GM12878 (cell line): ENCODE measurements around the gene RARRES1. TPM values are rescaled to one million over a fixed set of nuclear protein-coding genes. Genes with fewer than 3 reads are reported as not detected.

Experiments used
- ATAC-seq: fragments of 200-7000 bp; cut with Tn5 transposase; 3 replicates; pipeline ENCODE4 v1.9.1; 2020; ENCODE audit warnings: mild to moderate bottlenecking, moderate library complexity
- BruUV-seq: library from RNA; stranded (reverse); fragments of 400-500 nt; replicated peaks from 2 replicates; lab custom pipeline; 2021; lab: Mats Ljungman, UMichigan
- CTCF ChIA-PET: fragments of 300-600 bp; sonication (Branson Sonifier 250); formaldehyde crosslinking; extraction: SDS; loops from one replicate; lab custom pipeline; 2021; ENCODE audit warnings: inconsistent platforms; lab: Yijun Ruan, JAX
- POLR2A ChIA-PET: fragments of 350-600 bp; formaldehyde crosslinking; extraction: SDS; loops from one replicate; lab custom pipeline; 2021; ENCODE audit warnings: inconsistent platforms; lab: Charles Lee
- RAD21 ChIA-PET: fragments of 300-600 bp; sonication (Branson Sonifier 250); formaldehyde crosslinking; loops from one replicate; lab custom pipeline; 2023; ENCODE audit warnings: antibody characterized with exemption; ENCODE audit not compliant: unreplicated experiment; lab: Charles Lee
- SMC1A ChIA-PET: fragments of 300-600 bp; sonication (Branson Sonifier 250); formaldehyde crosslinking; loops from one replicate; lab custom pipeline; 2023; ENCODE audit not compliant: unreplicated experiment, uncharacterized antibody; lab: Charles Lee
- DNase-seq: peaks from one replicate; pipeline ENCODE4 v3.0.0-alpha.2; 2011; ENCODE audit warnings: low read depth, low spot score
- FAIRE-seq: peaks from 3 replicates; lab custom pipeline; 2011; peaks lifted over from hg19 to GRCh38; lab: Jason Lieb, UNC
- H2AFZ ChIP-seq: 2 replicates; pipeline ENCODE4 v1.6.0; 2011; ENCODE audit warnings: low read depth, low read length, control low read depth; ENCODE audit not compliant: control insufficient read depth
- H3K27ac ChIP-seq: 2 replicates; pipeline ENCODE4 v1.5.1; 2011; ENCODE audit warnings: control low read depth; ENCODE audit not compliant: control insufficient read depth, insufficient read depth
- H3K27me3 ChIP-seq, 2 experiments: replicated peaks in 1 of 2; 2 replicates each; pipeline versions ENCODE4 v1.6.0 to v1.6.1; 2011; ENCODE audit warnings: low read length in 1 of 2; ENCODE audit not compliant: control insufficient read depth in 2 of 2, insufficient read depth in 2 of 2
- H3K36me3 ChIP-seq, 2 experiments: 2 replicates each; pipeline ENCODE4 v1.5.1; 2011; ENCODE audit warnings: low read length in 1 of 2; ENCODE audit not compliant: control insufficient read depth in 2 of 2, insufficient read depth in 2 of 2
- H3K4me1 ChIP-seq: 2 replicates; pipeline ENCODE4 v1.6.1; 2011; ENCODE audit warnings: mild to moderate bottlenecking, low read length, moderate library complexity, mixed read lengths; ENCODE audit not compliant: control insufficient read depth, insufficient read depth
- H3K4me2 ChIP-seq: 2 replicates; pipeline ENCODE4 v1.6.0; 2011; ENCODE audit warnings: control low read depth; ENCODE audit not compliant: control insufficient read depth, insufficient read depth
- H3K4me3 ChIP-seq: fragments of 200-600 bp; sonication (generic); 2 replicates; pipeline ENCODE4 v1.5.1; 2016
- H3K79me2 ChIP-seq: 2 replicates; pipeline ENCODE4 v1.6.0; 2011; ENCODE audit warnings: low read length; ENCODE audit not compliant: control insufficient read depth, insufficient read depth
- H3K9ac ChIP-seq: 2 replicates; pipeline ENCODE4 v1.8.0; 2011; ENCODE audit warnings: low read length, control low read depth, mixed read lengths; ENCODE audit not compliant: control insufficient read depth, insufficient read depth
- H3K9me3 ChIP-seq: replicated peaks from 3 replicates; pipeline ENCODE4 v1.5.1; 2011; ENCODE audit warnings: mild to moderate bottlenecking, low read length; ENCODE audit not compliant: control insufficient read depth, insufficient read depth
- H4K20me1 ChIP-seq: 2 replicates; pipeline ENCODE4 v1.6.0; 2011; ENCODE audit not compliant: control insufficient read depth, insufficient read depth
- ASH2L ChIP-seq: fragments of 300-600, 200-600 bp; sonication (generic); IDR thresholded peaks from 2 replicates; pipeline ENCODE4 v1.6.1; 2017; ENCODE audit warnings: low read depth, mild to moderate bottlenecking, borderline replicate concordance
- CREB1 ChIP-seq: IDR thresholded peaks from 2 replicates; pipeline ENCODE4 v1.6.1; 2012; ENCODE audit warnings: low read depth, mild to moderate bottlenecking, inconsistent platforms
- E2F4 ChIP-seq: IDR thresholded peaks from 2 replicates; pipeline ENCODE4 v1.6.1; 2012; ENCODE audit warnings: low read depth, low read length, improper control_type of control experiment
- E4F1 ChIP-seq: fragments of 450-650 bp; IDR thresholded peaks from 2 replicates; pipeline ENCODE4 v1.6.1; 2018; ENCODE audit warnings: borderline replicate concordance, mild to moderate bottlenecking; ENCODE audit not compliant: partially characterized antibody
- ESRRA ChIP-seq: IDR thresholded peaks from 2 replicates; pipeline ENCODE4 v1.6.1; 2012; ENCODE audit warnings: mild to moderate bottlenecking, low read length, improper control_type of control experiment
- IRF3 ChIP-seq: fragments of 450-650 bp; IDR thresholded peaks from 2 replicates; pipeline ENCODE4 v1.6.1; 2014; ENCODE audit warnings: mild to moderate bottlenecking
- JUNB ChIP-seq: IDR thresholded peaks from 2 replicates; pipeline ENCODE4 v1.6.1; 2016; ENCODE audit warnings: antibody characterized with exemption, mild to moderate bottlenecking
- KLF5 ChIP-seq: fragments of 450-650 bp; IDR thresholded peaks from 2 replicates; pipeline ENCODE4 v1.6.1; 2014; ENCODE audit warnings: mild to moderate bottlenecking; ENCODE audit not compliant: partially characterized antibody
- MTA2 ChIP-seq: fragments of 450-650 bp; IDR thresholded peaks from 2 replicates; pipeline ENCODE4 v1.6.1; 2016; ENCODE audit warnings: low read depth, mild to moderate bottlenecking, moderate library complexity
- MXI1 ChIP-seq: fragments of 150-350 bp; IDR thresholded peaks from 2 replicates; pipeline ENCODE4 v1.6.1; 2011; ENCODE audit warnings: low read depth, mild to moderate bottlenecking, inconsistent platforms, low read length, improper control_type of control experiment
- RFX5 ChIP-seq: IDR thresholded peaks from 2 replicates; pipeline ENCODE4 v1.6.1; 2011; ENCODE audit warnings: low read depth, low read length, improper control_type of control experiment
- SMAD5 ChIP-seq: IDR thresholded peaks from 2 replicates; pipeline ENCODE4 v1.6.1; 2016; ENCODE audit warnings: antibody characterized with exemption, low read depth
- TAF1 ChIP-seq: IDR thresholded peaks from 2 replicates; pipeline ENCODE4 v1.6.1; 2011; ENCODE audit warnings: mild to moderate bottlenecking, low read depth, low read length, borderline replicate concordance
- USF1 ChIP-seq: IDR thresholded peaks from 2 replicates; pipeline ENCODE4 v1.6.1; 2011; ENCODE audit warnings: borderline replicate concordance, low read depth, mild to moderate bottlenecking, moderate library complexity, mixed read lengths, low read length; ENCODE audit not compliant: insufficient read depth; ENCODE audit errors: extremely low read length
- USF2 ChIP-seq: IDR thresholded peaks from 2 replicates; pipeline ENCODE4 v1.6.1; 2011; ENCODE audit warnings: low read depth, low read length, improper control_type of control experiment, borderline replicate concordance
- WGBS: methylation state at CpG from one replicate; pipeline ENCODE4 v1.1.6; 2016; ENCODE audit warnings: low lambda C conversion rate; ENCODE audit not compliant: insufficient replicate concordance, insufficient coverage; ENCODE audit errors: missing lambda C conversion rate; 5-methylcytosine and 5-hydroxymethylcytosine counted together
- in situ Hi-C: fragments of 300-500 bp; cut with MboI; formaldehyde crosslinking; loops from 9 replicates; pipeline ENCODE4 v1.14.3; 2018; ENCODE audit warnings: mixed read lengths
- intact Hi-C: fragments of 100-400 bp; cut with micrococcal nuclease; formaldehyde crosslinking; loops from one replicate; pipeline ENCODE4 v1.14.2; 2022; ENCODE audit not compliant: unreplicated experiment
- polyA plus RNA-seq, 11 experiments: library from polyadenylated mRNA; depleted of rRNA in 4 of 11; unstranded in 6 of 11; stranded (reverse) in 5 of 11; fragments of >200 nt; fragmentation: Nextera tagmentation in 4 of 11; fragmentation: Illumina TruSeq in 1 of 11; extraction: Ambion mirVana in 4 of 11; extraction: Trizol in 1 of 11; gene quantifications; 1 replicate in 1 of 11; 2 replicates in 10 of 11; pipeline versions ENCODE4 v1.2.1 to v1.2.3, GENCODE V29; 2011 to 2016; ENCODE audit warnings: inconsistent platforms in 2 of 11, missing spikeins in 2 of 11, low read depth in 1 of 11
- total RNA-seq, 4 experiments: library from RNA; depleted of rRNA in 3 of 4; stranded (reverse); fragments of >200 nt in 3 of 4; fragmentation: Illumina TruSeq in 1 of 4; extraction: Trizol in 1 of 4; gene quantifications; 2 replicates each; pipeline versions ENCODE4 v1.2.1 to v1.2.3, GENCODE V29; 2013 to 2021

Gene RARRES1
- total and polyA plus RNA-seq, 10 of the 15 experiments (the other 5 are each of a cell fraction or from before 2014, with no cell fraction given), result 0.02 to 0.83 (median 0.63) TPM; not detected in 7

- TF ChIP-seq E2F4, result no peak
- TF ChIP-seq SMAD5, result no peak
- no peak for TF ChIP-seq USF1
- no peak for TF ChIP-seq ASH2L
- no peak for TF ChIP-seq MXI1
- TF ChIP-seq MTA2, result no peak
- TF ChIP-seq TAF1, result no peak
- TF ChIP-seq, all 136 proteins: peak for 0
Measured at GRCh38 chr3:158775426-158776410, 43.5 kb upstream of the RARRES1 start (continued).

- Histone ChIP-seq H3K9me3 (no peaks in the 10 kb centered on the region), H3K36me3 (no peaks in the 10 kb centered on the region), H3K4me2 (no peak overlapping the region), H3K4me3 (no peak overlapping the region), H3K79me2 (no peaks in the 10 kb centered on the region), H4K20me1 (no peaks in the 10 kb centered on the region), H3K27ac (no peak overlapping the region), H2AFZ (no peak overlapping the region), H3K27me3 (no peaks in the 10 kb centered on the region), H3K9ac (no peak overlapping the region), H3K4me1 (no peaks in the 10 kb centered on the region)
- FAIRE-seq (no peak), DNase-seq (no peak), ATAC-seq (no peak)
- CTCF ChIA-PET, result no interaction called here
- SMC1A ChIA-PET, result no interaction called here
- no TSS peak for BruUV-seq
- POLR2A ChIA-PET, result no interaction called here
- intact Hi-C loops, result no loop called here
- RAD21 ChIA-PET, result no interaction called here
- WGBS, result 65% methylated on average over 2 of the region's 2 CpGs
- in situ Hi-C loops, result loop anchor here (25.0 kb wide), 1 partner anchor 1163 kb away; no protein-coding TSS in a partner anchor
- TF ChIP-seq JUNB (no peak), CREB1 (no peak), RFX5 (no peak), E4F1 (no peak), IRF3 (no peak), USF2 (no peak), ESRRA (no peak), KLF5 (no peak)
Measured at GRCh38 chr3:158774965-158775364, 42.7 kb upstream of the RARRES1 start.
